Liver (tissue), 3 donors: Measurements from ENCODE around the gene EXD3.

Experiments
- EGR1 ChIP-seq, 2 donors: IDR thresholded peaks; 2 replicates each; pipeline ENCODE4 v1.6.1; 2016 to 2018; ENCODE audit warnings: antibody characterized with exemption in 2 of 2, low read depth in 2 of 2
- HNF4G ChIP-seq: IDR thresholded peaks from 2 replicates; pipeline ENCODE4 v1.6.1; 2016; ENCODE audit warnings: antibody characterized with exemption
- TF ChIP-seq, protein P1 (sequence below): fragments of 150-350 bp; IDR thresholded peaks from 2 replicates; pipeline ENCODE4 v1.5.1; 2017; ENCODE audit warnings: improper control_type of control experiment, low read depth, low read length; ENCODE audit not compliant: missing input control
- donor health status: healthy.
- donor health status: healthy.

DNA sequence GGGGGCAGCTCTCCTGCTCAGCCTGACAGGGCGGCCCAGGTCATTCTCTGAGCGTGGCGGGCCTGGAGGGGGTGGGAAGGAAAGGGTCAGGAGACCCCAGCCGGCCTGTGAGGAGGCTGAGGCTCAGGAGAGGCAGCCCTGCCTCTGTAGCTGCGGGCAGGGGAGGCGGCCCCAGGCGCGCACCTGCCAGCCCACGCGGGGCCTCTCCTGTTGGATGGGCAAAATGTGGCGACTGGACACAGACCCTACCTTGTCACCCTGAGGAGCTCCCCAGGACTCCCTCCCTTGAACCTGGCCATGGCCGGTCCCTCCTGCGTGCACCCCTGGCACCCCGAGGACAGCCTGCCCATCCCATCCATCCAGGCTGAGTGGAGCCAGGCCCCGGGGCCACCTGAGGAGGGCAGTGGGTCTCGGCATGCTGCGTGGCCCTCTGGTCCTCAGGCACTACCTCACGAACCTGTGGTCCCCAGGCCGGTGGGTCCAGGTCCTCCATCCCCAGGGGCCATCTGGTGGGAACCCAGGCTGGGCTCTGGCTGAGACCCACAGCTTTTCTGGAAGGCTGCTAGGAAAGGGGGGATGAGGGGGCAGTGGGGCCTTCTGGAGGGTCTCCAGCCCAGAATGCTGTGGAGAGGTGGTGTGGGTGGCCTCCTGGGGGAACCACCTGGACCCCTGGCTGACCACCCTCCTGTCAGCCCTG is 105.8 kb downstream of the EXD3 start:
- TF ChIP-seq HNF4G (no peak), EGR1 (IDR thresholded peaks at IDR 0.05; ENCODE audit: low read depth in 2 of 2) (no peak)
- TF ChIP-seq, protein P1, sequence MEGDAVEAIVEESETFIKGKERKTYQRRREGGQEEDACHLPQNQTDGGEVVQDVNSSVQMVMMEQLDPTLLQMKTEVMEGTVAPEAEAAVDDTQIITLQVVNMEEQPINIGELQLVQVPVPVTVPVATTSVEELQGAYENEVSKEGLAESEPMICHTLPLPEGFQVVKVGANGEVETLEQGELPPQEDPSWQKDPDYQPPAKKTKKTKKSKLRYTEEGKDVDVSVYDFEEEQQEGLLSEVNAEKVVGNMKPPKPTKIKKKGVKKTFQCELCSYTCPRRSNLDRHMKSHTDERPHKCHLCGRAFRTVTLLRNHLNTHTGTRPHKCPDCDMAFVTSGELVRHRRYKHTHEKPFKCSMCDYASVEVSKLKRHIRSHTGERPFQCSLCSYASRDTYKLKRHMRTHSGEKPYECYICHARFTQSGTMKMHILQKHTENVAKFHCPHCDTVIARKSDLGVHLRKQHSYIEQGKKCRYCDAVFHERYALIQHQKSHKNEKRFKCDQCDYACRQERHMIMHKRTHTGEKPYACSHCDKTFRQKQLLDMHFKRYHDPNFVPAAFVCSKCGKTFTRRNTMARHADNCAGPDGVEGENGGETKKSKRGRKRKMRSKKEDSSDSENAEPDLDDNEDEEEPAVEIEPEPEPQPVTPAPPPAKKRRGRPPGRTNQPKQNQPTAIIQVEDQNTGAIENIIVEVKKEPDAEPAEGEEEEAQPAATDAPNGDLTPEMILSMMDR: no peak
